Upper lobe of left lung (tissue), 4 donors: ENCODE data around the gene PTH2.

Experiments
- POLR2A ChIP-seq, 4 donors: fragments of 450-650 bp; IDR thresholded peaks; one replicate each; pipeline ENCODE4 v1.5.1; 2016 to 2017; ENCODE audit warnings: antibody characterized with exemption in 4 of 4, mild to moderate bottlenecking in 2 of 4
- POLR2AphosphoS5 ChIP-seq, 2 donors: sonication (generic); formaldehyde crosslinking; IDR thresholded peaks; one replicate each; pipeline ENCODE4 v1.5.1; 2017; ENCODE audit warnings: antibody characterized with exemption in 2 of 2
- TF ChIP-seq, protein P1 (sequence below), 6 experiments: fragments of 450-650 bp in 4 of 6; fragments of 200-600 bp in 2 of 6; sonication (generic) in 2 of 6; IDR thresholded peaks; one replicate each; pipeline ENCODE4 v1.5.1; 2016 to 2019; ENCODE audit warnings: antibody characterized with exemption in 6 of 6

DNA sequence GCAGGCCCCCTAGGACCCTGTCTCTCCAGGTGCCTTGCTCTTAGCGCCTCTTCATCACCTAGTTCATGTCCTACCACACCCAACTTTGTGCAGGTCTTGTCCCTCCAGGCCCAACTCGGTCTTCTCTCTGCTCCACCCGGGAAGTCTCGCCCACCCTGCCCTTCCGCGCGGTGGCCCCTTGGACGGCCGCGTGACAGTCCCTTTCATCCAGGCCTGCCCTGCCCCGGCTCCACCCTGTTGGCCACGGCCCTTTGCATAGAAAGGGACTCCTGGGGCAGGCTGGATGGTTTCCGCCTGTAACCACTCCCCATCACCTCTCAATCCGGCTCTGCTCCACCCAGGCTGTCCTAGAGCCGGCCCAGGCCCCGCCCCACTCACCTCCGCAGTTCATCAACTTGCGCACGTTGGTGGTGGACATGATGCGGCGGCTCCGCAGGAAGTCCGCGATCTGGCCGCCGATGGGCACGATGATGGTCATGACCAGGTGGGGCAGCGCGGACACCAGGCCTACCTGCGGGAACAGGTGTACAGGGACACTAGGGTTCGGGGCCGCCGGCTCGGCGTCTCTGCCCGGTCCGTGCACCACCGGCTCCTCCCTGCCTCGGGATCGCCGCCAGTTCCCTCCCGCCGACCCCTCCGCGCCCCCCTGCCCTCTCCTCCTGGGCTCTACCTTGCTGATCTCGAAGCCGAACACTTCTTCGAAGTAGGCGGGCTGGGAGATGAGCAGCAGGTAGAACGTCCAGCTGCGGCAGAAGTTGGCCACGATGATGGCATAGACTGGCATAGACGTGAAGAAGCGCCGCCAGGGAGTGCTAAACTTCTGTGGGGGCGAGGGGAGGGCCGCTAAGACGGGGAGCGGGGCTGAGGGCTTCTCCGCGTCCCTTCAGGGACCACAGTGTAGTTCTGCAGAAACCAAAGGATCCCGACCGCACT, 9.2 kb upstream of the PTH2 start:
- TF ChIP-seq, protein P1, sequence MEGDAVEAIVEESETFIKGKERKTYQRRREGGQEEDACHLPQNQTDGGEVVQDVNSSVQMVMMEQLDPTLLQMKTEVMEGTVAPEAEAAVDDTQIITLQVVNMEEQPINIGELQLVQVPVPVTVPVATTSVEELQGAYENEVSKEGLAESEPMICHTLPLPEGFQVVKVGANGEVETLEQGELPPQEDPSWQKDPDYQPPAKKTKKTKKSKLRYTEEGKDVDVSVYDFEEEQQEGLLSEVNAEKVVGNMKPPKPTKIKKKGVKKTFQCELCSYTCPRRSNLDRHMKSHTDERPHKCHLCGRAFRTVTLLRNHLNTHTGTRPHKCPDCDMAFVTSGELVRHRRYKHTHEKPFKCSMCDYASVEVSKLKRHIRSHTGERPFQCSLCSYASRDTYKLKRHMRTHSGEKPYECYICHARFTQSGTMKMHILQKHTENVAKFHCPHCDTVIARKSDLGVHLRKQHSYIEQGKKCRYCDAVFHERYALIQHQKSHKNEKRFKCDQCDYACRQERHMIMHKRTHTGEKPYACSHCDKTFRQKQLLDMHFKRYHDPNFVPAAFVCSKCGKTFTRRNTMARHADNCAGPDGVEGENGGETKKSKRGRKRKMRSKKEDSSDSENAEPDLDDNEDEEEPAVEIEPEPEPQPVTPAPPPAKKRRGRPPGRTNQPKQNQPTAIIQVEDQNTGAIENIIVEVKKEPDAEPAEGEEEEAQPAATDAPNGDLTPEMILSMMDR (IDR thresholded peaks at IDR 0.05) = no peak
- no peak for TF ChIP-seq POLR2A (IDR thresholded peaks at IDR 0.05)
- no peak for TF ChIP-seq POLR2AphosphoS5 (IDR thresholded peaks at IDR 0.05)
